Smooth muscle cell of the umbilical artery (primary cell): Measurements from ENCODE around the gene LYVE1. TPM values are rescaled to one million over a fixed set of nuclear protein-coding genes. Genes with fewer than 3 reads are reported as not detected.

Source experiments
- total RNA-seq: library from RNA; depleted of rRNA; stranded (reverse); fragments of >200 nt; gene quantifications from 2 replicates; pipeline ENCODE4 v1.2.3, GENCODE V29; 2014

LYVE1 gene, protein sequence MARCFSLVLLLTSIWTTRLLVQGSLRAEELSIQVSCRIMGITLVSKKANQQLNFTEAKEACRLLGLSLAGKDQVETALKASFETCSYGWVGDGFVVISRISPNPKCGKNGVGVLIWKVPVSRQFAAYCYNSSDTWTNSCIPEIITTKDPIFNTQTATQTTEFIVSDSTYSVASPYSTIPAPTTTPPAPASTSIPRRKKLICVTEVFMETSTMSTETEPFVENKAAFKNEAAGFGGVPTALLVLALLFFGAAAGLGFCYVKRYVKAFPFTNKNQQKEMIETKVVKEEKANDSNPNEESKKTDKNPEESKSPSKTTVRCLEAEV
- 0.37 TPM in 1 of 2 replicates, not detected in the other for total RNA-seq

GRCh38 chr11:10568486-10568941, at the start of gene LYVE1:
TSS of gene LYVE1 (minus strand) at chr11:10568665. CDS start at chr11:10568532, 133 bp downstream.

GRCh38 chr11:10540915-10541560, 27.4 kb downstream of the LYVE1 start, which contains the start of gene RNF141:
TSS of gene RNF141 (minus strand) at chr11:10541187. CDS start at chr11:10534158, 7,029 bp downstream.

Other genes with a start within 250 kb of the LYVE1 start
- 12.2 and 16.0 TPM in 2 replicates for gene AMPD3, start 113.4 kb downstream of the LYVE1 start, total RNA-seq
- gene RNF141, start 27.5 kb downstream of the LYVE1 start, total RNA-seq: 38.6 and 41.0 TPM in 2 replicates
- 3.0 and 8.6 TPM in 2 replicates for gene IRAG1, start 125.1 kb upstream of the LYVE1 start, total RNA-seq
- 35.1 and 36.2 TPM in 2 replicates for gene CTR9, start 182.6 kb upstream of the LYVE1 start, total RNA-seq
- gene EIF4G2, start 240.3 kb upstream of the LYVE1 start, total RNA-seq: 632 and 854 TPM in 2 replicates